Ectodermal cell (in vitro differentiated cells): ENCODE data around the gene MAPKAP1.
A peak's percentile ranks its signal among the peaks of the same experiment; 100 is the strongest.

Source experiments
- H3K27ac ChIP-seq: 2 replicates; pipeline ENCODE4 v1.7.0; 2013; ENCODE audit warnings: mild to moderate bottlenecking, low read depth, low read length; ENCODE audit not compliant: insufficient read depth, poor library complexity, severe bottlenecking
- H3K27me3 ChIP-seq: 2 replicates; pipeline ENCODE4 v1.7.0; 2013; ENCODE audit warnings: mild to moderate bottlenecking, low read length; ENCODE audit not compliant: insufficient read depth, control insufficient read depth, poor library complexity, severe bottlenecking
- H3K36me3 ChIP-seq: one replicate; pipeline ENCODE4 v1.7.0; 2013; ENCODE audit warnings: low read length; ENCODE audit not compliant: control insufficient read depth, insufficient read depth
- H3K4me1 ChIP-seq: one replicate; pipeline ENCODE4 v1.7.0; 2013; ENCODE audit warnings: low read length; ENCODE audit not compliant: control insufficient read depth, insufficient read depth
- H3K4me3 ChIP-seq: 2 replicates; pipeline ENCODE4 v1.7.0; 2013; ENCODE audit warnings: low read depth, low read length, control low read depth; ENCODE audit not compliant: insufficient read depth
- H3K9me3 ChIP-seq: 2 replicates; pipeline ENCODE4 v1.7.0; 2013; ENCODE audit warnings: mild to moderate bottlenecking, low read length, moderate library complexity; ENCODE audit not compliant: control insufficient read depth
- WGBS, 2 experiments: methylation state at CpG; one replicate each; pipeline ENCODE4 v1.1.7; 2013; ENCODE audit warnings: missing lambda C conversion rate in 2 of 2; 5-methylcytosine and 5-hydroxymethylcytosine counted together

Gene MAPKAP1

GRCh38 chr9:125655691-125656410 lies 51.2 kb downstream of the MAPKAP1 start:
- 55 to 65% methylated on average over 4 to 5 of the region's 5 CpGs for WGBS, 2 experiments
- Histone ChIP-seq H3K9me3 (no peaks in the 10 kb centered on the region), H3K4me3 (no peak overlapping the region), H3K36me3 (no peaks in the 10 kb centered on the region), H3K27me3 (no peaks in the 10 kb centered on the region), H3K27ac (no peak overlapping the region), H3K4me1 (peaks cover 58% of the 10 kb centered on the region)

- no peak overlapping the region for H3K27ac ChIP-seq
- H3K4me1 ChIP-seq, result peaks cover 65% of the 10 kb centered on the region
- H3K9me3 ChIP-seq, result no peaks in the 10 kb centered on the region
- H3K36me3 ChIP-seq, result no peaks in the 10 kb centered on the region
- WGBS, 2 experiments, result 83 to 91% methylated on average over 1 to 2 of the region's 4 CpGs
- no peak overlapping the region for H3K4me3 ChIP-seq
- H3K27me3 ChIP-seq, result no peaks in the 10 kb centered on the region
These were observed 51.9 kb downstream of the MAPKAP1 start for GRCh38 chr9:125655066-125655633.

GRCh38 chr9:125654121-125654520 lies 52.9 kb downstream of the MAPKAP1 start:
- no peaks in the 10 kb centered on the region for H3K9me3 ChIP-seq
- no peaks in the 10 kb centered on the region for H3K27me3 ChIP-seq
- H3K36me3 ChIP-seq, result no peaks in the 10 kb centered on the region
- peaks cover 65% of the 10 kb centered on the region for H3K4me1 ChIP-seq
- no peak overlapping the region for H3K4me3 ChIP-seq
- H3K27ac ChIP-seq, result peak overlapping the region; percentile 11
- WGBS, 2 experiments, result 2 to 12% methylated on average over 4 to 5 of the region's 5 CpGs

- no peaks in the 10 kb centered on the region for H3K27me3 ChIP-seq
- H3K9me3 ChIP-seq, result no peaks in the 10 kb centered on the region
- peaks cover 73% of the 10 kb centered on the region for H3K4me1 ChIP-seq
- no peak overlapping the region for H3K4me3 ChIP-seq
- 77 to 89% methylated on average over 3 of the region's 3 CpGs for WGBS, 2 experiments
- no peak overlapping the region for H3K27ac ChIP-seq
- no peaks in the 10 kb centered on the region for H3K36me3 ChIP-seq
These were observed 53.7 kb downstream of the MAPKAP1 start for GRCh38 chr9:125653325-125653724.

GRCh38 chr9:125652759-125653158 lies 54.2 kb downstream of the MAPKAP1 start:
- Histone ChIP-seq H3K4me1 (peaks cover 76% of the 10 kb centered on the region), H3K27ac (no peak overlapping the region), H3K9me3 (no peaks in the 10 kb centered on the region), H3K36me3 (no peaks in the 10 kb centered on the region), H3K27me3 (no peaks in the 10 kb centered on the region), H3K4me3 (no peak overlapping the region)
- 47 to 55% methylated on average over 6 of the region's 6 CpGs for WGBS, 2 experiments

- H3K36me3 ChIP-seq, result no peaks in the 10 kb centered on the region
- H3K27me3 ChIP-seq, result no peaks in the 10 kb centered on the region
- H3K4me1 ChIP-seq, result peaks cover 75% of the 10 kb centered on the region
- no peak overlapping the region for H3K27ac ChIP-seq
- H3K4me3 ChIP-seq, result no peak overlapping the region
- 93 to 94% methylated on average over 2 of the region's 2 CpGs for WGBS, 2 experiments
- H3K9me3 ChIP-seq, result no peaks in the 10 kb centered on the region
These were observed 54.8 kb downstream of the MAPKAP1 start for GRCh38 chr9:125652233-125652594.

GRCh38 chr9:125651576-125652232 lies 55.3 kb downstream of the MAPKAP1 start:
- Histone ChIP-seq H3K36me3 (no peaks in the 10 kb centered on the region), H3K9me3 (no peaks in the 10 kb centered on the region), H3K27ac (no peak overlapping the region), H3K4me1 (peaks cover 72% of the 10 kb centered on the region), H3K4me3 (no peak overlapping the region), H3K27me3 (no peaks in the 10 kb centered on the region)
- 76 to 78% methylated on average over 6 to 7 of the region's 7 CpGs for WGBS, 2 experiments

GRCh38 chr9:125650271-125650737 lies 56.7 kb downstream of the MAPKAP1 start:
- WGBS, 2 experiments, result 18 to 21% methylated on average over 3 of the region's 3 CpGs
- Histone ChIP-seq H3K4me1 (peaks cover 75% of the 10 kb centered on the region), H3K36me3 (no peaks in the 10 kb centered on the region), H3K27ac (peak overlapping the region; percentile 2), H3K27me3 (no peaks in the 10 kb centered on the region), H3K9me3 (no peaks in the 10 kb centered on the region), H3K4me3 (no peak overlapping the region)

- H3K27me3 ChIP-seq, result no peaks in the 10 kb centered on the region
- 93 to 94% methylated on average over 4 of the region's 4 CpGs for WGBS, 2 experiments
- no peaks in the 10 kb centered on the region for H3K9me3 ChIP-seq
- H3K36me3 ChIP-seq, result no peaks in the 10 kb centered on the region
- no peak overlapping the region for H3K4me3 ChIP-seq
- H3K4me1 ChIP-seq, result peaks cover 73% of the 10 kb centered on the region
- peak overlapping the region; percentile 2 for H3K27ac ChIP-seq
These were observed 57.2 kb downstream of the MAPKAP1 start for GRCh38 chr9:125649826-125650225.

- Histone ChIP-seq H3K36me3 (no peaks in the 10 kb centered on the region), H3K4me3 (no peak overlapping the region), H3K27me3 (no peaks in the 10 kb centered on the region), H3K4me1 (peaks cover 72% of the 10 kb centered on the region), H3K27ac (no peak overlapping the region), H3K9me3 (no peaks in the 10 kb centered on the region)
- 89 to 93% methylated on average over 6 of the region's 6 CpGs for WGBS, 2 experiments
These were observed 57.7 kb downstream of the MAPKAP1 start for GRCh38 chr9:125649315-125649714.
